GM20000 (cell line): Measurements from ENCODE around the gene IL1RAPL1.

Experiments used
- DNase-seq: peaks from one replicate; pipeline ENCODE4 v3.0.0; 2012; ENCODE audit warnings: low spot score
- CTCF ChIP-seq: IDR thresholded peaks from 2 replicates; pipeline ENCODE4 v1.5.1; 2012; ENCODE audit warnings: mild to moderate bottlenecking, control low read depth; ENCODE audit errors: extremely low read depth, missing control alignments

Gene IL1RAPL1

DNA sequence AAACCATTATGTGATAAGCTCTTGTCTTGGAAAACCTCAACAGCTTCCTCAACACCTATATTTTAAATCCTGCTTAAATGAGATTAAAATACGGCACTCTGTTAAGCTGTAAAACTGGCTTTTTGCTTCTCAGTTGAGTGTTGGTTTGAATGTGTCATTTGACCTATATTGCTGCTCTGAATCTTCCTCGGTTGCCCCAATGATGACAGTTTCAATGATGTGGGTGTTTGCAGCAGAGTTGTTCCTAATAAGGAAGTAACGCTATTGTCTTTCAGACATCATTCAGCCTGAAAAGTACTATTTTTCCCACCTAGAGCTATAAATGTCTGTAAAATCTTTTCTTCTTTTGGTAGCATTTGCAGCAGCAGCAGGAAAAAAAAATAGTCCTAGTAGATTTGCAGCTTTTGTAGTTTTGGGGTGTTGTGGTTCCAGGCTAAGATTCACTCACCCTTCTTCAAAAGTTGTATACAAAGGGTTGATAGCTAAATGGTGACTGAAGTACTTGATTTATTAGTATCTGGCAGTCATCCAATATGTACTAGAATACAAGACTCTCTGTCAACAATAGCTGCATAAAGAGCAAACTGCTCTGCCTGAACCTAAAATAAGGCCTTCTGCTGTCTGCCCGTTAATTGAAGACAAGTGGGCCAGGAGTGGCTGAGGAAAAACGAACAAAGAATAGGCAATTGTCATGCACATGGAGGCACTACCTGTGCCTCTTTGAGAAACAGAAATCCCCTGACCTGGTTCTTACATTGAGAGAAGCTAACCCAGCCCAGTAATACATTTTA lies 333.1 kb downstream of the IL1RAPL1 start:
- no peak for DNase-seq
- no peak for TF ChIP-seq CTCF

DNA sequence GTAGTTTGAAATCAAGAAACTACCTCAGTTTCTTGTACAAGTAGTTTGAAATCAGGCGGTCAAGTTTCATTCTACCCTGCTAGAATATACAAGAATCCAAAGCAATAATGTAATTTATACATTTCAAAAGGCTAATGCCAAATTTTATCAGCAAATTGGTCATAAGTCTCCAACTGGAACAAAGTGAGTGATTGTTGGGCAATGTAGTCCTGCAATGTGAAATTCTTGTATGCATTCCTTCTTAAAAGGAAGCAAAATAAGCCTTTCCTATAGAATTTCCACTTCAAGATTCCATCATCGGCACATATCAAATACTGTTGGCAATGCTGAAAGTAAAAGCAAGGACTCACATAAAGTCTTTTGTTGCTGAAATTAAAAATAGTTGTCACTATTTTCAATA lies 334.9 kb downstream of the IL1RAPL1 start:
- no peak for TF ChIP-seq CTCF
- no peak for DNase-seq

GRCh38 chrX:28946846-28947245 lies 359.6 kb downstream of the IL1RAPL1 start:
- no peak for TF ChIP-seq CTCF
- no peak for DNase-seq

DNA sequence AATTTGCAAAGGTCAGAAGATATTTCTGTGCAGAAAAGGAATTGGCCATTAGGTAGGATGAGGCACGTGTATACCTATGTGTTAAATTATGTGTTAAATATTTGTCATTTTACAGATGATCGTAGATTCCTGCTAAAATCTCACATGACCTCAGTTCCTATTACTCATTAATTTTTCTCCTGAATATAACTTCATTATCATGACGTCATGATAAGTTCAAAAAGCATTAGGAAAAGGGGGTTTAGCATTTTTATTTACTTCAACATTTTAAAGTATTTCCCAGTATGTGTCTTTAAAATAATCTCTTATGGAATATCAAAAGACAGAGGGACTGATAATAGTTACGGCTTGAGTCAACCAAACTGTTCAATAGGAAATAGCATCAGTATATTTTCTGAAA lies 372.8 kb downstream of the IL1RAPL1 start:
- DNase-seq, result no peak
- no peak for TF ChIP-seq CTCF

- TF ChIP-seq CTCF, result no peak
- no peak for DNase-seq
These were observed 379.1 kb downstream of the IL1RAPL1 start for GRCh38 chrX:28966331-28966730.

DNA sequence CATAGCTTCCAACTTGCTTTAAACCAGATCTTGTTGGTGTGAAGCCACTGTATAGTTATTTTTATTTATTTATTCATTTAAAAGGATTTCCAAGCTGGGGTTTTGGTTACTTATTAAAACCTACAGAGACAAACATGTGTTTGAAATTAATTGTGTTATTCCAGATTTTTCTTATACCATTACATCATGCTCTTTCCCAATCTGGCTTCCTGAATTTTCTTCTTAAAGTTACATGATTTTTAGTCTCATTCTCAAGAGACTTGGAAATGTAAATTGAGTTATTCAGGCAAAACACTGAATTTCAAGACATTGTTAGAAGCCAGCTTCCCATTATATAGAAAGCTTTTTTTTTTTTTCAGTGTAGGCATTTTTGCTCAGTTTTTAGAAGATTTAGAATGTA lies 381.9 kb downstream of the IL1RAPL1 start:
- no peak for DNase-seq

DNA sequence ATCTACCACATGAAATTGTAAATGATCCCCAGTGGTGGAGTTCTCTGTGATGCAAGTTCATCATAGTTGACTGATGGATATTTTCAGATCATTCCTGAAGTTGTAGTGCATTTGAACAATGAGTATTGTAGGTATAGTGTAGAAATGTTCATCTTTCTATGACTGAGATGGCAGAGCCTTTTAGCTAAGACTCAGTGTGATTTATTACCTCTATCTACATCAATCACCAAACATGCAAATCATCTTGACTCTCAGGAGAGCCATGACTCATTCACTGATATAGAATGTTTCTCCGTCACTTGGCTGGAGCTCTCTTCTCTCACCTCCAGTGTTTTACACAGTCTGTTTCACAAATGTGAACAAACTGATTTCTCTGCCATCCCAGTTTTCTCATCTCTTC lies 392.6 kb downstream of the IL1RAPL1 start:
- DNase-seq, result no peak
- no peak for TF ChIP-seq CTCF

More for the DNA sequence above, 381.9 kb downstream of the IL1RAPL1 start:
- TF ChIP-seq CTCF, result no peak
